Inflammatory macrophage (primary cell): ENCODE data around the gene CEPT1.
A peak's percentile ranks its signal among the peaks of the same experiment; 100 is the strongest.
"Not testable (repeated sequence)": the region's sequence is repeated elsewhere in the genome, so short reads cannot be mapped to it uniquely, and the experiment has no call there.

Experiments used
- DNase-seq, 2 donors: peaks; one replicate each; pipeline ENCODE4 v3.0.0-alpha.2; 2020 to 2022
- total RNA-seq, 18 experiments: gene quantifications; one replicate each; lab custom pipeline; 2026; ENCODE audit warnings: mixed read lengths in 6 of 18, inconsistent platforms in 2 of 18; lab: John Stamatoyannopoulos, UW

Gene CEPT1
- 24.4 to 101 (median 73.1) reads per million in 18 experiments for total RNA-seq

GRCh38 chr1:111139956-111140679 lies at the start of gene CEPT1, which contains the start of gene DRAM2:
Gene CEPT1, plus strand, starts transcription at chr1:111140223. Its CDS starts 7,492 bp downstream, at chr1:111147715.
Gene DRAM2, minus strand, starts transcription at chr1:111140093. Its CDS starts 8,539 bp downstream, at chr1:111131554.
- DNase-seq = peak; percentile 97 to 98

GRCh38 chr1:111095421-111095820 lies 44.6 kb upstream of the CEPT1 start:
- not testable (repeated sequence) for DNase-seq

- no peak for DNase-seq
These were observed 42.5 kb upstream of the CEPT1 start for GRCh38 chr1:111097356-111098099.

- DNase-seq = no peak
These were observed 40.7 kb upstream of the CEPT1 start for GRCh38 chr1:111099289-111099688.

- no peak for DNase-seq
These were observed 38.0 kb upstream of the CEPT1 start for GRCh38 chr1:111101854-111102642.

- no peak for DNase-seq
These were observed 35.0 kb upstream of the CEPT1 start for GRCh38 chr1:111104981-111105380.

GRCh38 chr1:111110197-111110899 lies 29.7 kb upstream of the CEPT1 start:
- DNase-seq = no peak

GRCh38 chr1:111116496-111116895 lies 23.5 kb upstream of the CEPT1 start:
- no peak for DNase-seq

GRCh38 chr1:111126354-111126753 lies 13.7 kb upstream of the CEPT1 start:
- no peak for DNase-seq

- peak; percentile 68 to 85 for DNase-seq
These were observed 11.9 kb upstream of the CEPT1 start for GRCh38 chr1:111127923-111128643.

- peak in 1 of 2 donors; percentile 65 for DNase-seq
These were observed 10.6 kb upstream of the CEPT1 start for GRCh38 chr1:111129376-111129775.

- no peak for DNase-seq
These were observed 8.3 kb upstream of the CEPT1 start for GRCh38 chr1:111131693-111132092.

- DNase-seq = peak; percentile 80 to 82
These were observed 6.2 kb upstream of the CEPT1 start for GRCh38 chr1:111133866-111134265.

GRCh38 chr1:111139324-111139955 lies 583 bp upstream of the CEPT1 start:
- DNase-seq = peak; percentile 52 to 59

GRCh38 chr1:111140680-111140967 lies 601 bp downstream of the CEPT1 start:
- DNase-seq = peak; percentile 26 to 48

GRCh38 chr1:111141245-111142220 lies 1.5 kb downstream of the CEPT1 start:
- DNase-seq = peak in 1 of 2 donors; percentile 35

GRCh38 chr1:111142356-111142975 lies 2.4 kb downstream of the CEPT1 start:
- no peak for DNase-seq

- no peak for DNase-seq
These were observed 5.5 kb downstream of the CEPT1 start for GRCh38 chr1:111145542-111145941.

- DNase-seq = no peak
These were observed 6.1 kb downstream of the CEPT1 start for GRCh38 chr1:111145963-111146768.
